ENCODE data around the gene GALNT3. TPM values are rescaled to one million over a fixed set of nuclear protein-coding genes. Genes with fewer than 3 reads are reported as not detected.
A peak's percentile ranks its signal among the peaks of the same experiment; 100 is the strongest.

Gene GALNT3
- total RNA-seq, 1 donor from 2014 or later = 0.34 TPM

DNA sequence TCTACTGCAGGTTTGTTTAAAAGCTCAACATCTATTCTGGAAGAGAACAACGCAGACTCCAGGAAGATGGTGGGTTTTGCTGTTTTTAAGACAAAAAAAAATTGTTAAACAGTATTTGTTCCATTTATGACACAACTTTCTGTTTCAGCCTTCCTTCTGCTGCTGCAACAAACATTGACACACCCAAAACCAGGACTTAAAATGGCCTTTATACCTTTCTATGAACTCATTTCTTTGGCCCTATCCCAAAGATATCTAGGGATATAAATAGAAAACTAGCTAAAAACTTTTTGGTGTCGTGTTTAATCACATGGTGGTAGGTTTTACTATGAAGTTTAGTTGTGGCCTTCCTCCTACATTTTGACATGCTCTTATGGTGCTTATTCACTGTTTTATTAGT, 964 bp upstream of the GALNT3 start:
- no peak for DNase-seq

GRCh38 chr2:165794536-165794928, 485 bp upstream of the GALNT3 start:
- no peak for DNase-seq

DNA sequence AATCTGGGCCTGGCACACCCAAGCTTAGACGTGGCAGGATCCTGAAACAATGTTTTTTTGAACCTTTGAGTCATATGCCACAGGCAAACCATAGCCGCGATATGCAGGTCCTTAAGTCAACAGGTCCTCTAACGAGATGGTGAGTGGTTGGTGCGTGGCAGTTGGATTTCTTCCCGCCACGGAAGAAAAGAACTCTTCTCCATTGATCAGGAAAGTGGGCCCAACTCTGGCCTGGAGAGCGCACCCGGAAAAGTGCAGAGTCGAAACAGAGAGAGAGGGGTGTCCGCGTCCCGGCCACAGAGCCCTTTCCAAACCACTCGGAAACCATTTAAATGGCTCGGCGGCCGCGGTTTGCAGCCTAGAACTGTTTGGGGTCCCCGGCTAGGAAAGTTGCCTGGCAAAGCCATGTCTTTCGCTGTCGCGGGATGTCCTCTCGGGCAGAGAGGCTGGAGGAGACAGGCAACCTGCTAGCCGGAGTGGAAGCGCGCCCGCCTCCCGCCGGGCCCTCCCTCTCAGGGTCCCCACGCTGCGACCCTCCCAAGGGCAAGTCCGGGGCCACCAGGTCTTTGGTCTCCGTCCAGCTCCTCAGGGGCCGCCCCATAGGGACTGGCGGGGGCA, 777 bp downstream of the GALNT3 start:
- DNase-seq = no peak

GRCh38 chr2:165792104-165792454, 2.0 kb downstream of the GALNT3 start:
- DNase-seq = no peak

- DNase-seq = no peak
These were observed 2.5 kb downstream of the GALNT3 start for GRCh38 chr2:165791421-165792103.

GRCh38 chr2:165790466-165790865, 3.6 kb downstream of the GALNT3 start:
- no peak for DNase-seq

DNA sequence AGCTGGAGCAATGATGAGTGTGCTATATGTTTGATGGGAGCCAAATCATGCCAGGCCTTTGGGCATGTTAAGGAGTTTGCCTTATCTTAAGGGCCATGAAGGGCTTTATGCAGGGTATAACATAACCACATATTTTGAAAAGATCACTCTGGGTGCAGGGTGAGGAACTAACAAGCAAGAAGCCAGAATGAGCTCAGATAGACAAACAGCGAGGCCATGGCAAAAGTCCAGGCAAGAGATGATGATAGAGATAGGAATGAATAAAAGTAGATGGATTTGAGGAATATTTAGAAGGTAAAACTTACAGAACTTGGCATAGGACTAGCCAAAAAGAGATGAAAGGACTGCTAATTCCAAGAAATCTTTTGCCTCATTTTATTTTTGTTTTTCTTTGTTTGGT, 6.7 kb downstream of the GALNT3 start:
- no peak for DNase-seq

GRCh38 chr2:165779706-165780105, 14.3 kb downstream of the GALNT3 start:
- DNase-seq = no peak

- peak; percentile 11 for DNase-seq
These were observed 15.2 kb downstream of the GALNT3 start for GRCh38 chr2:165778653-165779451.

DNA sequence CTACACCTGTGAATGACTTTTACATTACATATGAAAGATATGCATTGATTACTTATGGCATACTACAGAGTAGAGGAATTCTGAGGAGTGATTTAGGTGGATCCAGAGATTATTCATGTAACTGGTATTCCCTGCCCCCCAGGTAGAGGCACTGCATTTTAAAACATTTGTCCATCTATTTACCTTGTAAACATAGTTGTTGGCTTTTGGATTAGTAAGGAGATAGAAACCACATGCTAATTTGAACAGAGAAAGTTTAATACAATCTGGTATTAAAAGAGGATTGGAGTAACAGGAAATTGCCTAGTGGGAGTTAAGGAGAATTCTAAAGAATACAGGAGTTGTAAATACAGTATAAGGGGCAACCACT, 15.9 kb downstream of the GALNT3 start:
- DNase-seq = no peak

GRCh38 chr2:165777522-165778186, 16.4 kb downstream of the GALNT3 start:
- DNase-seq = no peak

DNA sequence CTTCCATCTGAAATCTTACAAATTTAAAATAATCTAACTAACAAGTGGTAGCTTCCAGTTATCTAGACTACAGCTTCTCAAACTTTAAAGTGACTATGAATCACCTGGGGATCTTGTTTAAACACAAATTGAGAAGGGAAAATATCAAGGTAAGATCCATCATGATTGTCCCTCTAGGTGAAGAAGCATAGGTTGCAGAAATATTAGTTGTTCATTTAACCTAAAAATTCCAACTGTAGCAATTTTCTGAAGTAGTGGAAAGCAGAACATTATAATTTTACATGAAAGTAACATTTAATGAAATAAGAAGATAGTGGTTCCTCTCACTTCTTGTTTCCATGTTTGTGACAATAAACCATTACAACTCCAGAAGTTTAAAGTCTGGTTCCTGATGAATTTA, 17.3 kb downstream of the GALNT3 start:
- no peak for DNase-seq

- DNase-seq = no peak
These were observed 18.0 kb downstream of the GALNT3 start for GRCh38 chr2:165776013-165776412.

DNA sequence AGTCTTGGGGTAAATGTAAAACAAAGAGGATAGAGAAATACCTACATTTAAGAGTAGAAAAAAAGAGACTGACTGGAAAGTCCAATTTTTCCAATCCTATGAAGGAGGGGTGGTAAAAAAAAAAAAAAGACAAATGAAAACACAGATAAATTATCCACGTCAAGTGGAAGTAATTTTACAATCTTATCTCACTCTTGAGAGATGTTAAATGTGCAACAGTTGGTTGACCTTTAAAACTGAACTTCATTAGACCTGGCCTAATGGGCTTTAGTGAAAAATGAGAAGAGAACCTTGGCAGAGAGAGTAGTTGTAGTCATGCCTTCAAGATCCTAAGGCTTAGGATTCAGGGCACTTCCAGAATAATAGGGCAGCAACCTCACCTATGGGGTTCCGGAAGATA, 20.4 kb downstream of the GALNT3 start:
- DNase-seq = no peak

DNA sequence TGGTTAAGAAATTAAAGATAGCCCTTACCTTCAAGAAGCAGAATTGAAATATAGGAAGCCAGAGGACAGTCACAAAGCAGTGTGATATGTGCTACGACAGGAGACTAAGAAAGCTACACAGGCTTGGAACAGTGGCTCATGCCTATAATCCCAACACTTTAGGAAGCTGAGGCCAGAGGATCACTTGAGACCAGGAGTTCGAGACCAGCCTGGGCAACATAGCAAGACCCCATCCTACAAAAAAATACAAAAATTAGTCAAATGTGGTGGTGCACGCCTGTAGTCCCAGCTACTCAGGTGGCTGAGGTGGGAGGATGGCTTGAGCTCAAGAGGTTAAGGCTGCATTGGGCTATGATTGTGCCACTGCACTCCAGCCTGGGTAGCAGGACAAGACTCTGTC, 21.9 kb downstream of the GALNT3 start:
- DNase-seq = no peak

GRCh38 chr2:165766326-165766927, 27.6 kb downstream of the GALNT3 start:
- no peak for DNase-seq

DNA sequence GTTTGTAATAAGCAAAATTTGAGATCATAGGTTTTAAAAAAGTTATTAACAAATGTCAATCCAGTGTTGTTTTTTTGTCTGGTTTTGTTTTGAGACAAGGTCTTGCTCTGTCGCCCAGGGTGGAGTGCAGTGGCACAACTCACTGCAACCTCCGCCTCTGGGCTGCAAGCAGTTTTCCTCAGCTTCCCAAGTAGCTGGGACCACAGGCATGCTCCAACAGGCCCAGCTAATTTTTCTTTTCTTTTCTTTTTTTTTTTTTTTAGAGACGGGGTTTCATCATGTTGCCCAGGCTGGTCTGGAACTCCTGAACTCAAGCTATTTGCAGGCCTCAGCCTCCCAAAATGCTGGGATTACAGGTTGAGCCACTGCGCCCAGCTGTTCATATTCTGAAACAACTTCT, 31.3 kb downstream of the GALNT3 start:
- DNase-seq = no peak

GRCh38 chr2:165757906-165758675, 36.0 kb downstream of the GALNT3 start:
- DNase-seq = peak; percentile 3

GRCh38 chr2:165746501-165746900, 47.5 kb downstream of the GALNT3 start:
- DNase-seq = no peak

- DNase-seq = no peak
These were observed 48.1 kb downstream of the GALNT3 start for GRCh38 chr2:165745916-165746315.

DNA sequence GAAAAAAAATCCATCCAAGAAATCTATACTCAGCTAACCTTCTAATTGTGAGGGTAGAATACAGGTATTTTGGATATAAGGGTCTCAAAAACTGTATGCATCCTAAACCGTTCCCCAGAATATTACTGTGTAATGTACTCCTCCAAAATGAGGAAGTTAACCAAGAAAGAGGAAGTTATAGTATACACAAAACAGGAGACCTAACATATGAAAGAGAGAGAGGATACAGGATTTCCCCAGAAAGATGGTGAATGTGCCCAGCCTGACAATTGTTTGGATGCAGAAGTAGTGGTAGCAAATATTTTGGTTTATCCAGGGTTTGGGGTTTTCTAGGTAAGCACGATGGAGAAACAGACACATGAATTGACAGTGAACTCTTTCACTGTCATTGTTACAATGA, 50.6 kb downstream of the GALNT3 start:
- DNase-seq = no peak

DNA sequence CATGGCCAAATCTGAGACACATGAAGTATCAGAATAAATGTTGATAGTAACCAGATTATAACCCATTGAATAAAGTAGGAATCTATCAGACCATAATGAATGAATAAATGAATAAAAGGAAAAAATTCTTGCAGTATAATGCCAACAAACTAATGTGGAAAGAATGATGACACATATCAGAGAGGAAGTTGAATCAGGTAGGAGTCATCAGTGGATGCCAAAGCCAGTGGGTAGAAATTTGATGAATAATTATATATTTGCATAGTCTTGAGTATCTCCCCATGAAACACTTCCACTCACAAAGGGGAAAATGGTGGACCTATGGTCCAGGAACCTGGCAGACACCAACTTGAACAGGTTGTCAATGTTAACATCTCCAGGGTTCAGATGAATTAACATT, 68.6 kb downstream of the GALNT3 start:
- peak; percentile 17 for DNase-seq

Measured in dermis blood vessel endothelial cell (primary cell).